ENCODE data around the gene BPIFB4.
"Not testable (repeated sequence)": the region's sequence is repeated elsewhere in the genome, so short reads cannot be mapped to it uniquely, and the experiment has no call there.

Gene BPIFB4

DNA sequence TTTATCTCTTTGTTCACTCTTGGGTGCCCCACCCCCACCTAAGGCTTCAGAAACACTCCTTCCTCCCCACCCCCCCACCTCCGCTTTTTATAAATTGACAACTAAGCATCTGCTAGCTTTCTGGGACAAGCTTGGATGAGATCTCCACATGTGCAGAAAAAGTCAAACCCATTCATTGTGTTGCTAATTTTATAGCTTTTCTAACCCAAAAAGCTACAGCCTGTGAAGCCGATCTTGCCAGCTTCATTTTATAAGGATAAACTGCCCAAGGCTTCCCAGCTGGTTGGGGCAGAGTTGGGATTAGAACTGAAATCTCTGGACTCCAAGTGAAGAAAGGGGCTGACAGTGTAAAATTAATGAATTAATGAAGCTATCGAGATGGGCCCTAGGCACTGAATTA, 24.1 kb downstream of the BPIFB4 start:
- DNase-seq = no peak
- no peaks in the 10 kb centered on the region for H3F3A ChIP-seq (ENCODE audit: insufficient read depth, low read length)
- H3K27me3 ChIP-seq (replicated peaks; ENCODE audit: insufficient read depth, low read length) = peaks cover 59% of the 10 kb centered on the region
- H4K20me1 ChIP-seq (ENCODE audit: insufficient read depth, low read length) = no peaks in the 10 kb centered on the region
- no peak overlapping the region for H3K4me3 ChIP-seq (ENCODE audit: low read length)
- no peak overlapping the region for H3K27ac ChIP-seq (ENCODE audit: low read length)
- no peaks in the 10 kb centered on the region for H3K9me3 ChIP-seq (replicated peaks; ENCODE audit: insufficient read depth, low read length)
- no peaks in the 10 kb centered on the region for H3K9me2 ChIP-seq (replicated peaks; ENCODE audit: insufficient read depth, low read length)
- H2AFZ ChIP-seq (ENCODE audit: low read length) = no peak overlapping the region
- H3K9ac ChIP-seq (ENCODE audit: low read length) = no peak overlapping the region
- H3K4me1 ChIP-seq (ENCODE audit: low read length) = no peaks in the 10 kb centered on the region
- TF ChIP-seq EZH2 (optimal IDR thresholded peaks at IDR 0.05; ENCODE audit: low read depth, low read length) (no peak), EZH2phosphoT487 (IDR thresholded peaks at IDR 0.05; ENCODE audit: low read length) (no peak)
- TF ChIP-seq, protein P1, sequence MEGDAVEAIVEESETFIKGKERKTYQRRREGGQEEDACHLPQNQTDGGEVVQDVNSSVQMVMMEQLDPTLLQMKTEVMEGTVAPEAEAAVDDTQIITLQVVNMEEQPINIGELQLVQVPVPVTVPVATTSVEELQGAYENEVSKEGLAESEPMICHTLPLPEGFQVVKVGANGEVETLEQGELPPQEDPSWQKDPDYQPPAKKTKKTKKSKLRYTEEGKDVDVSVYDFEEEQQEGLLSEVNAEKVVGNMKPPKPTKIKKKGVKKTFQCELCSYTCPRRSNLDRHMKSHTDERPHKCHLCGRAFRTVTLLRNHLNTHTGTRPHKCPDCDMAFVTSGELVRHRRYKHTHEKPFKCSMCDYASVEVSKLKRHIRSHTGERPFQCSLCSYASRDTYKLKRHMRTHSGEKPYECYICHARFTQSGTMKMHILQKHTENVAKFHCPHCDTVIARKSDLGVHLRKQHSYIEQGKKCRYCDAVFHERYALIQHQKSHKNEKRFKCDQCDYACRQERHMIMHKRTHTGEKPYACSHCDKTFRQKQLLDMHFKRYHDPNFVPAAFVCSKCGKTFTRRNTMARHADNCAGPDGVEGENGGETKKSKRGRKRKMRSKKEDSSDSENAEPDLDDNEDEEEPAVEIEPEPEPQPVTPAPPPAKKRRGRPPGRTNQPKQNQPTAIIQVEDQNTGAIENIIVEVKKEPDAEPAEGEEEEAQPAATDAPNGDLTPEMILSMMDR (IDR thresholded peaks at IDR 0.05; ENCODE audit: low read length) = no peak
- H3K79me2 ChIP-seq (ENCODE audit: low read length) = no peaks in the 10 kb centered on the region
- no peak overlapping the region for H3K4me2 ChIP-seq (ENCODE audit: low read depth, low read length)
- no peaks in the 10 kb centered on the region for H3K36me3 ChIP-seq (replicated peaks; ENCODE audit: insufficient read depth, low read length)

DNA sequence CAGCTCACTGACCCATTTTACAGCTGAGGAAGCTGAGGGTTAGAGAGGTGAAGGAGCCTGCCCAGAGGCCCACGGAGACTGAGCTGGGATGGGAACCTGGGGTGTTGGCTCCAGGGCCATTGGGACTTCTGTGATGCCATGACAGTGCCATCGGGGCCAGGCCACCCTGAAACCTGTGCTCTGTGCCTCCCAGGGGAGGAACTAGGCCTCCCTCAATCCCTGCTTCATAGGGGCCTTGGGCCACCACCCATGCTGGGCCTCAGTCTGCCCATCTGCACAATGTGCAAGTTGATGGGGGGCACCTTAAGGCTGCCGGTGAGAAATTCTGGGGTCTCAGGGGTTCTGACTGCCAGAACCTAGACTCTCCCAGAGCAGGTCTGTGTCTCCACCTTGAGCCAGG, 24.9 kb downstream of the BPIFB4 start:
- peaks cover 59% of the 10 kb centered on the region for H3K27me3 ChIP-seq (replicated peaks; ENCODE audit: insufficient read depth, low read length)

DNA sequence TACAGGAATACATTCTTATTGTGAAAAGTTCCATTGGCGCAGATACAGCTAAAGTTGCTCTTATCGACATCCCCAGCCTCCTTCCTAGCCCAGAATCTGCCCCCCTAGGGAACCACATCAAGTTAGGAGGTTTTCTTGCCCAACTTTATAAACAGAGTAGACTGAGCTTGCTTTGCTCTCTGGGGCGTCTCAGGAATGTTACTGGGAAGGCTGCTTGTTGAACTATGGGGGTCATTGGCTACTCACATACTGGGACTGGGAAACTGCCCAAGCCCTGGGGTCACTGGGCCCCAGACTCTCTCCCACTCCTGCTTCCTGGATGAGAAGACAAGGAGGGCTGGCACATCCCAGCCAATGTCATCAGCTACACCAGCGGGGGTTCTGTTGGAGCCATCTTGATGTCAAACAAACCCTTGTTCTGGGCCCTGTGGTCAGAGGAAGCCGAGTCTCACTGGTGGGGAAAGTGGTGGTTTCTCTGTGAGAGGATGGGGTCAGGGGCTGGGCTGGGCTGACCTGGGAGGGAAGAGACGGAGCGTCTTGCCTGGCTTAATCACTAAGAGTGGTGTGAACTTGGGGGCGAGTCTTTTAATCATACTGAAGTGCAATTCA, 26.0 kb downstream of the BPIFB4 start:
- Histone ChIP-seq H3K79me2 (ENCODE audit: low read length) (no peaks in the 10 kb centered on the region), H3K9me2 (replicated peaks; ENCODE audit: insufficient read depth, low read length) (no peaks in the 10 kb centered on the region), H3K4me3 (ENCODE audit: low read length) (no peak overlapping the region), H3K9me3 (replicated peaks; ENCODE audit: insufficient read depth, low read length) (no peaks in the 10 kb centered on the region), H2AFZ (ENCODE audit: low read length) (no peak overlapping the region), H3K27me3 (replicated peaks; ENCODE audit: insufficient read depth, low read length) (peaks cover 52% of the 10 kb centered on the region), H3K4me2 (ENCODE audit: low read depth, low read length) (no peak overlapping the region), H3K36me3 (replicated peaks; ENCODE audit: insufficient read depth, low read length) (no peaks in the 10 kb centered on the region), H4K20me1 (ENCODE audit: insufficient read depth, low read length) (no peaks in the 10 kb centered on the region), H3K27ac (ENCODE audit: low read length) (no peak overlapping the region), H3K4me1 (ENCODE audit: low read length) (no peaks in the 10 kb centered on the region), H3K9ac (ENCODE audit: low read length) (no peak overlapping the region), H3F3A (ENCODE audit: insufficient read depth, low read length) (no peaks in the 10 kb centered on the region)
- no peak for DNase-seq
- TF ChIP-seq, protein P1 (IDR thresholded peaks at IDR 0.05; ENCODE audit: low read length) = no peak
- TF ChIP-seq EZH2 (optimal IDR thresholded peaks at IDR 0.05; ENCODE audit: low read depth, low read length) = no peak
- no peak for TF ChIP-seq EZH2phosphoT487 (IDR thresholded peaks at IDR 0.05; ENCODE audit: low read length)

More for the DNA sequence above, 24.9 kb downstream of the BPIFB4 start:
- no peaks in the 10 kb centered on the region for H3K79me2 ChIP-seq (ENCODE audit: low read length)
- H3K9me2 ChIP-seq (replicated peaks; ENCODE audit: insufficient read depth, low read length) = no peaks in the 10 kb centered on the region
- H3K4me2 ChIP-seq (ENCODE audit: low read depth, low read length) = no peak overlapping the region
- no peak overlapping the region for H2AFZ ChIP-seq (ENCODE audit: low read length)
- H3K4me1 ChIP-seq (ENCODE audit: low read length) = no peaks in the 10 kb centered on the region
- TF ChIP-seq, protein P1 (IDR thresholded peaks at IDR 0.05; ENCODE audit: low read length) = no peak
- TF ChIP-seq EZH2 (optimal IDR thresholded peaks at IDR 0.05; ENCODE audit: low read depth, low read length) (no peak), EZH2phosphoT487 (IDR thresholded peaks at IDR 0.05; ENCODE audit: low read length) (no peak)
- DNase-seq = no peak
- no peak overlapping the region for H3K27ac ChIP-seq (ENCODE audit: low read length)
- no peaks in the 10 kb centered on the region for H3F3A ChIP-seq (ENCODE audit: insufficient read depth, low read length)
- no peak overlapping the region for H3K4me3 ChIP-seq (ENCODE audit: low read length)
- H4K20me1 ChIP-seq (ENCODE audit: insufficient read depth, low read length) = no peaks in the 10 kb centered on the region
- H3K36me3 ChIP-seq (replicated peaks; ENCODE audit: insufficient read depth, low read length) = no peaks in the 10 kb centered on the region
- H3K9ac ChIP-seq (ENCODE audit: low read length) = no peak overlapping the region
- no peaks in the 10 kb centered on the region for H3K9me3 ChIP-seq (replicated peaks; ENCODE audit: insufficient read depth, low read length)

DNA sequence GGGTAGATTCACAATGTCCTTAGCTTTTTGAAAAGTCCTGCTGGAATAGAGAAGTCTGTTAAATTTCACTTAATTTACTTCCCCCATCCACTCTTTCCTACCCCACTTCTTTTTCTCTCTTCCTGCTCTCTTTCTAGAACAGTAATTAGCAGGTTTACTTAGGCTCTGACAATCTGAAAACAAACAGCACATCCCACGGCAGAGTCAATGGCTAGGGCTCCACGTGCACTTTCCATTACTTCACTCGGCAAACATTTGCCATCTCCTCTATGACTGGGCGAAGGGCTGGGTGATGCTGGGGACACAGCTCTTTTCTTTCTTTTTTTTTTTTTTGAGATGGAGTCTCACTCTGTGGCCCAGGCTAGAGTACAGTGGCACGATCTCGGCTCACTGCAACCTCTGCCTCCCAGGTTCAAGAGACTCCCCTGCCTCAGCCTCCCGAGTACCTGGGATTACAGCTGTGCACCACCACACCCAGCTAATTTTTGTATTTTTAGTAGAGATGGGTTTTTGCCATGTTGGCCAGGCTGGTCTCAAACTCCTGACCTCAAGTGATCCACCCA, 26.7 kb downstream of the BPIFB4 start:
- H3K9me2 ChIP-seq (replicated peaks; ENCODE audit: insufficient read depth, low read length); H3K4me1 ChIP-seq (ENCODE audit: low read length); H4K20me1 ChIP-seq (ENCODE audit: insufficient read depth, low read length); H3K4me2 ChIP-seq (ENCODE audit: low read depth, low read length); H2AFZ ChIP-seq (ENCODE audit: low read length); H3K79me2 ChIP-seq (ENCODE audit: low read length); H3K4me3 ChIP-seq (ENCODE audit: low read length); H3K36me3 ChIP-seq (replicated peaks; ENCODE audit: insufficient read depth, low read length); H3K27ac ChIP-seq (ENCODE audit: low read length); DNase-seq; H3F3A ChIP-seq (ENCODE audit: insufficient read depth, low read length); H3K9me3 ChIP-seq (replicated peaks; ENCODE audit: insufficient read depth, low read length); H3K9ac ChIP-seq (ENCODE audit: low read length): not testable (repeated sequence)
- H3K27me3 ChIP-seq (replicated peaks; ENCODE audit: insufficient read depth, low read length) = peaks cover 45% of the 10 kb centered on the region
